C4-2B (cell line): Measurements from ENCODE around the gene TLCD2.

Source experiments
- ZFX ChIP-seq: fragments of 450-650 bp; IDR thresholded peaks from 2 replicates; pipeline ENCODE4 v1.6.1; 2017
- TF ChIP-seq, protein P1 (sequence below): fragments of 450-650 bp; conservative IDR thresholded peaks from 2 replicates; pipeline ENCODE4 v1.5.1; 2017; ENCODE audit warnings: mild to moderate bottlenecking

DNA sequence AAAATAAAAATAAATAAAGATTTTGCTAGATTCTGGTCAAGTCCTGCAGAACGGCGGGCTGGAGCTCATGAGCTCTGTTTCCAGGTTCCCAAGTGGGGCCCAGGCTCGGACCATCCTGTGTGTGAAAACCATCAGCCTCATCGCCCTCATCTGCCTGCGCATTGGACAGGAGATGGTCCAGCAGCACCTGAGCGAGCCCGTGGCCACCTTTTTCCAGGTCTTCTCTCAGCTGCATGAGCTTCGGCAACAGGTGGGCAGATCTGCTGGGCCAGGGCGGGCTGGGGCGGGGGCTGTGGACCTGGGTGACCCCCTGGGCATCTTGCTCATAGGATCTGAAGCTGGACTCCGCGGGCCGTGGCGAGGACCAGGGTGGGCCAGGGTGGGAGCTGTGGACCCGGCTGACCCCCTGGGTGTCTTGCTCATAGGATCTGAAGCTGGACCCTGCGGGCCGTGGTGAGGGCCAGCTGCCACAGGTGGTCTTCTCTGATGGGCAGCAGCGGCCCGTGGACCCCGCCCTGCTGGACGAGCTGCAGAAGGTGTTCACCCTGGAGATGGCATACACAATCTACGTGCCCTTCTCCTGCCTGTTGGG, 22.2 kb upstream of the TLCD2 start:
- TF ChIP-seq, protein P1, sequence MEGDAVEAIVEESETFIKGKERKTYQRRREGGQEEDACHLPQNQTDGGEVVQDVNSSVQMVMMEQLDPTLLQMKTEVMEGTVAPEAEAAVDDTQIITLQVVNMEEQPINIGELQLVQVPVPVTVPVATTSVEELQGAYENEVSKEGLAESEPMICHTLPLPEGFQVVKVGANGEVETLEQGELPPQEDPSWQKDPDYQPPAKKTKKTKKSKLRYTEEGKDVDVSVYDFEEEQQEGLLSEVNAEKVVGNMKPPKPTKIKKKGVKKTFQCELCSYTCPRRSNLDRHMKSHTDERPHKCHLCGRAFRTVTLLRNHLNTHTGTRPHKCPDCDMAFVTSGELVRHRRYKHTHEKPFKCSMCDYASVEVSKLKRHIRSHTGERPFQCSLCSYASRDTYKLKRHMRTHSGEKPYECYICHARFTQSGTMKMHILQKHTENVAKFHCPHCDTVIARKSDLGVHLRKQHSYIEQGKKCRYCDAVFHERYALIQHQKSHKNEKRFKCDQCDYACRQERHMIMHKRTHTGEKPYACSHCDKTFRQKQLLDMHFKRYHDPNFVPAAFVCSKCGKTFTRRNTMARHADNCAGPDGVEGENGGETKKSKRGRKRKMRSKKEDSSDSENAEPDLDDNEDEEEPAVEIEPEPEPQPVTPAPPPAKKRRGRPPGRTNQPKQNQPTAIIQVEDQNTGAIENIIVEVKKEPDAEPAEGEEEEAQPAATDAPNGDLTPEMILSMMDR: no peak
- no peak for TF ChIP-seq ZFX
